Gastroesophageal sphincter (tissue), 3 donors: ENCODE measurements around the gene TTC23.

Experiments used
- EP300 ChIP-seq: sonication (generic); formaldehyde crosslinking; IDR thresholded peaks from one replicate; pipeline ENCODE4 v1.6.1; 2017; ENCODE audit warnings: antibody characterized with exemption, mild to moderate bottlenecking
- POLR2A ChIP-seq, 2 donors: fragments of 450-650 bp; IDR thresholded peaks; one replicate each; pipeline ENCODE4 v1.6.1; 2017; ENCODE audit warnings: antibody characterized with exemption in 2 of 2, mild to moderate bottlenecking in 2 of 2, moderate library complexity in 1 of 2
- POLR2AphosphoS5 ChIP-seq: sonication (generic); formaldehyde crosslinking; IDR thresholded peaks from one replicate; pipeline ENCODE4 v1.6.1; 2017; ENCODE audit warnings: antibody characterized with exemption
- TF ChIP-seq, protein P1 (sequence below), 4 experiments: fragments of 200-600 bp in 2 of 4; fragments of 450-650 bp in 2 of 4; sonication (generic) in 1 of 4; IDR thresholded peaks; one replicate each; pipeline ENCODE4 v1.5.1; 2017 to 2019; ENCODE audit warnings: antibody characterized with exemption in 4 of 4, mild to moderate bottlenecking in 2 of 4, moderate library complexity in 2 of 4

DNA sequence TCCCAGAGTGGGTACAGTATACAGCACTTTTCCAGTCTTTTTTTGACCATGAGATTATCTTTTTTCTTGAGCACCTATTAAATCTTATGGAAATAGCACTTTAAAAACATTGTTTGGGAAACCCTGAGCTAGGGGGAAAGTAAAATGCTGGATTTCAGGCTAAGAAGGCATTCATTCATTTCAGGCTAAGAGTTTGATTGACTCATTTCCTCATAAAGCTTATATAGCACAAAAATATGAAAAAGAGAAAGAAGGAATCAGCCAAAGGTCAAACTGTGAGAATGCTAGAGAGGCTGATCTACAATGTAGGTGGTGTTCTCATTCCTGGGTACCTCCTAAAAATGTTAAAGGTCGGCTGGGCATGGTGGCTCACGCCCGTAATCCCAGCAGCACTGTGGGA, 10.5 kb downstream of the TTC23 start:
- TF ChIP-seq POLR2A (IDR thresholded peaks at IDR 0.05) (no peak), POLR2AphosphoS5 (no peak), EP300 (no peak)
- TF ChIP-seq, protein P1, sequence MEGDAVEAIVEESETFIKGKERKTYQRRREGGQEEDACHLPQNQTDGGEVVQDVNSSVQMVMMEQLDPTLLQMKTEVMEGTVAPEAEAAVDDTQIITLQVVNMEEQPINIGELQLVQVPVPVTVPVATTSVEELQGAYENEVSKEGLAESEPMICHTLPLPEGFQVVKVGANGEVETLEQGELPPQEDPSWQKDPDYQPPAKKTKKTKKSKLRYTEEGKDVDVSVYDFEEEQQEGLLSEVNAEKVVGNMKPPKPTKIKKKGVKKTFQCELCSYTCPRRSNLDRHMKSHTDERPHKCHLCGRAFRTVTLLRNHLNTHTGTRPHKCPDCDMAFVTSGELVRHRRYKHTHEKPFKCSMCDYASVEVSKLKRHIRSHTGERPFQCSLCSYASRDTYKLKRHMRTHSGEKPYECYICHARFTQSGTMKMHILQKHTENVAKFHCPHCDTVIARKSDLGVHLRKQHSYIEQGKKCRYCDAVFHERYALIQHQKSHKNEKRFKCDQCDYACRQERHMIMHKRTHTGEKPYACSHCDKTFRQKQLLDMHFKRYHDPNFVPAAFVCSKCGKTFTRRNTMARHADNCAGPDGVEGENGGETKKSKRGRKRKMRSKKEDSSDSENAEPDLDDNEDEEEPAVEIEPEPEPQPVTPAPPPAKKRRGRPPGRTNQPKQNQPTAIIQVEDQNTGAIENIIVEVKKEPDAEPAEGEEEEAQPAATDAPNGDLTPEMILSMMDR (IDR thresholded peaks at IDR 0.05) = no peak
